IMR-90 (cell line): ENCODE measurements around the gene ZNF621. TPM values are rescaled to one million over a fixed set of nuclear protein-coding genes. Genes with fewer than 3 reads are reported as not detected.
A peak's percentile ranks its signal among the peaks of the same experiment; 100 is the strongest.

Experiments
- ATAC-seq: fragments of 200-7000 bp; cut with Tn5 transposase; 2 replicates; pipeline ENCODE4 v1.9.1; 2020; ENCODE audit warnings: low read depth, mild to moderate bottlenecking, moderate library complexity
- BruUV-seq: library from RNA; stranded (reverse); fragments of 400-500 nt; replicated peaks from 2 replicates; lab custom pipeline; 2021; lab: Mats Ljungman, UMichigan
- CTCF ChIA-PET: fragments of 300-600 bp; formaldehyde crosslinking; extraction: SDS; loops from one replicate; lab custom pipeline; 2021; ENCODE audit warnings: antibody characterized with exemption; lab: Yijun Ruan, JAX
- POLR2A ChIA-PET: fragments of 300-600 bp; sonication (Branson Sonifier 250); formaldehyde crosslinking; loops from one replicate; lab custom pipeline; 2022; ENCODE audit warnings: antibody characterized with exemption; ENCODE audit not compliant: unreplicated experiment; lab: Charles Lee
- DNase-seq: peaks from one replicate; pipeline ENCODE4 v3.0.0; 2013
- H2AFZ ChIP-seq: replicated peaks from 2 replicates; pipeline ENCODE3; 2013; ENCODE audit warnings: low read length, mild to moderate bottlenecking; ENCODE audit not compliant: poor library complexity
- H2AK5ac ChIP-seq: 2 replicates; pipeline ENCODE4 v1.6.1; 2013; ENCODE audit warnings: low read depth, low read length, inconsistent platforms
- H2AK9ac ChIP-seq: replicated peaks from 2 replicates; pipeline ENCODE3; 2013; ENCODE audit warnings: mild to moderate bottlenecking, low read depth, low read length, moderate library complexity; ENCODE audit not compliant: poor library complexity
- H2BK120ac ChIP-seq: 2 replicates; pipeline ENCODE4 v1.6.1; 2013; ENCODE audit warnings: low read depth, low read length, inconsistent platforms
- H2BK15ac ChIP-seq: 3 replicates; pipeline ENCODE4 v1.6.1; 2013; ENCODE audit warnings: low read depth, low read length, inconsistent platforms
- H2BK20ac ChIP-seq: 2 replicates; pipeline ENCODE4 v1.6.1; 2013; ENCODE audit warnings: low read depth, mild to moderate bottlenecking, inconsistent platforms, low read length, moderate library complexity
- H2BK5ac ChIP-seq: 2 replicates; pipeline ENCODE4 v1.6.1; 2013; ENCODE audit warnings: mild to moderate bottlenecking, low read depth, low read length, inconsistent platforms; ENCODE audit not compliant: poor library complexity, severe bottlenecking
- H3K14ac ChIP-seq: replicated peaks from 2 replicates; pipeline ENCODE4 v1.6.1; 2013; ENCODE audit warnings: low read depth, low read length, inconsistent platforms
- H3K18ac ChIP-seq: 2 replicates; pipeline ENCODE4 v1.6.1; 2013; ENCODE audit warnings: low read depth, low read length, control low read depth
- H3K23ac ChIP-seq: 2 replicates; pipeline ENCODE4 v1.6.1; 2013; ENCODE audit warnings: low read depth, low read length, inconsistent platforms
- H3K27ac ChIP-seq: 2 replicates; pipeline ENCODE4 v1.5.1; 2013; ENCODE audit warnings: mild to moderate bottlenecking, control low read depth, low read length; ENCODE audit not compliant: insufficient read depth
- H3K27me3 ChIP-seq: 2 replicates; pipeline ENCODE4 v1.6.1; 2013; ENCODE audit warnings: low read length; ENCODE audit not compliant: control insufficient read depth, insufficient read depth
- H3K36me3 ChIP-seq: 2 replicates; pipeline ENCODE4 v1.6.1; 2013; ENCODE audit warnings: low read length, mixed read lengths; ENCODE audit not compliant: control insufficient read depth, insufficient read depth
- H3K4ac ChIP-seq: 2 replicates; pipeline ENCODE4 v1.6.1; 2013; ENCODE audit warnings: low read depth, low read length, inconsistent platforms
- H3K4me1 ChIP-seq: 2 replicates; pipeline ENCODE4 v1.6.1; 2013; ENCODE audit warnings: low read length, mixed read lengths; ENCODE audit not compliant: control insufficient read depth, insufficient read depth
- H3K4me2 ChIP-seq: 2 replicates; pipeline ENCODE4 v1.6.1; 2013; ENCODE audit warnings: low read depth, mild to moderate bottlenecking, control low read depth, low read length, moderate library complexity
- H3K4me3 ChIP-seq: 2 replicates; pipeline ENCODE4 v1.5.1; 2013; ENCODE audit warnings: low read depth, mild to moderate bottlenecking, control low read depth, low read length, moderate library complexity; ENCODE audit not compliant: insufficient read depth
- H3K56ac ChIP-seq: 2 replicates; pipeline ENCODE4 v1.6.1; 2013; ENCODE audit warnings: low read length, inconsistent platforms; ENCODE audit not compliant: insufficient read depth; ENCODE audit errors: extremely low read depth
- H3K79me1 ChIP-seq, 2 experiments: 2 replicates each; pipeline ENCODE4 v1.6.1; 2013; ENCODE audit warnings: low read length in 2 of 2, inconsistent platforms in 1 of 2, low read depth in 1 of 2
- H3K9ac ChIP-seq: 2 replicates; pipeline ENCODE4 v1.6.1; 2013; ENCODE audit warnings: low read depth, low read length, control low read depth
- H3K9me1 ChIP-seq: 2 replicates; pipeline ENCODE4 v1.6.1; 2013; ENCODE audit warnings: low read length, inconsistent platforms; ENCODE audit not compliant: insufficient read depth
- H3K9me3 ChIP-seq: 2 replicates; pipeline ENCODE4 v1.6.1; 2013; ENCODE audit warnings: low read length; ENCODE audit not compliant: control insufficient read depth, insufficient read depth
- H4K20me1 ChIP-seq: 2 replicates; pipeline ENCODE4 v1.6.1; 2013; ENCODE audit warnings: low read length, inconsistent platforms; ENCODE audit not compliant: insufficient read depth
- H4K5ac ChIP-seq: 2 replicates; pipeline ENCODE4 v1.6.1; 2013; ENCODE audit warnings: mild to moderate bottlenecking, low read depth, low read length, control low read depth
- H4K8ac ChIP-seq, 2 experiments: 2 replicates each; pipeline ENCODE4 v1.6.1; 2013; ENCODE audit warnings: low read depth in 2 of 2, low read length in 2 of 2, control low read depth in 1 of 2, inconsistent platforms in 1 of 2
- H4K91ac ChIP-seq: 2 replicates; pipeline ENCODE4 v1.6.1; 2013; ENCODE audit warnings: low read depth, low read length, inconsistent platforms; ENCODE audit not compliant: insufficient read depth
- CEBPB ChIP-seq: IDR thresholded peaks from 2 replicates; pipeline ENCODE4 v1.6.1; 2012; ENCODE audit warnings: low read depth, low read length, improper control_type of control experiment
- CHD1 ChIP-seq: IDR thresholded peaks from 2 replicates; pipeline ENCODE4 v1.6.1; 2012; ENCODE audit warnings: low read depth, low read length, improper control_type of control experiment
- ELK1 ChIP-seq: fragments of 150-350 bp; IDR thresholded peaks from 2 replicates; pipeline ENCODE4 v1.6.1; 2016; ENCODE audit warnings: low read depth, mild to moderate bottlenecking, low read length, moderate library complexity, borderline replicate concordance
- FOS ChIP-seq: fragments of 150-350 bp; IDR thresholded peaks from 2 replicates; pipeline ENCODE4 v1.6.1; 2016; ENCODE audit warnings: low read depth, low read length
- MAFK ChIP-seq: IDR thresholded peaks from 2 replicates; pipeline ENCODE4 v1.6.1; 2012; ENCODE audit warnings: low read depth, low read length, improper control_type of control experiment
- MXI1 ChIP-seq: IDR thresholded peaks from 2 replicates; pipeline ENCODE4 v1.6.1; 2012; ENCODE audit warnings: low read depth, mild to moderate bottlenecking, low read length, moderate library complexity, borderline replicate concordance
- RAD21 ChIP-seq: IDR thresholded peaks from 2 replicates; pipeline ENCODE4 v1.6.1; 2012; ENCODE audit warnings: low read length, improper control_type of control experiment
- RCOR1 ChIP-seq: IDR thresholded peaks from 2 replicates; pipeline ENCODE4 v1.6.1; 2012; ENCODE audit warnings: mild to moderate bottlenecking, low read length, improper control_type of control experiment; ENCODE audit not compliant: insufficient replicate concordance
- SMC3 ChIP-seq: fragments of 150-350 bp; IDR thresholded peaks from 2 replicates; pipeline ENCODE4 v1.6.1; 2016; ENCODE audit warnings: low read depth, mild to moderate bottlenecking, antibody characterized with exemption, low read length, moderate library complexity
- WGBS, 2 experiments: methylation state at CpG; one replicate each; pipeline versions ENCODE4 v1.1.5 to v1.1.7; 2013; ENCODE audit warnings: missing lambda C conversion rate in 2 of 2; ENCODE audit not compliant: insufficient read length in 1 of 2; ENCODE audit errors: extremely low coverage in 2 of 2; 5-methylcytosine and 5-hydroxymethylcytosine counted together
- dilution Hi-C: fragments of 300-500 bp; cut with HindIII; formaldehyde crosslinking; loops from one replicate; pipeline ENCODE4 v1.14.3; 2018; ENCODE audit warnings: low sequenced_read_pairs; ENCODE audit not compliant: unreplicated experiment
- in situ Hi-C: fragments of 300-500 bp; cut with MboI; formaldehyde crosslinking; loops from 3 replicates; pipeline ENCODE4 v1.14.3; 2019; ENCODE audit warnings: low sequenced_read_pairs, inconsistent platforms, mixed read lengths
- intact Hi-C: fragments of 100-400 bp; cut with micrococcal nuclease; formaldehyde crosslinking; loops from 2 replicates; pipeline ENCODE4 v1.10.0; 2022
- polyA plus RNA-seq, 3 experiments: library from polyadenylated mRNA; depleted of rRNA; stranded (reverse); fragments of >200 nt; gene quantifications; 2 replicates each; pipeline ENCODE4 v1.2.3, GENCODE V29; 2012; ENCODE audit warnings: low replicate concordance in 1 of 3
- total RNA-seq: library from RNA; depleted of rRNA; stranded (reverse); fragments of >200 nt; gene quantifications from 2 replicates; pipeline ENCODE4 v1.2.3, GENCODE V29; 2012
- TF ChIP-seq, protein P1 (sequence below): fragments of 150-350 bp; IDR thresholded peaks from 2 replicates; pipeline ENCODE4 v1.6.1; 2017; ENCODE audit warnings: mild to moderate bottlenecking, antibody characterized with exemption, low read length, low read depth

Gene ZNF621
- total and polyA plus RNA-seq, 2 of the 4 experiments (the other 2 are of a cell fraction): 7.3 to 8.3 TPM

DNA sequence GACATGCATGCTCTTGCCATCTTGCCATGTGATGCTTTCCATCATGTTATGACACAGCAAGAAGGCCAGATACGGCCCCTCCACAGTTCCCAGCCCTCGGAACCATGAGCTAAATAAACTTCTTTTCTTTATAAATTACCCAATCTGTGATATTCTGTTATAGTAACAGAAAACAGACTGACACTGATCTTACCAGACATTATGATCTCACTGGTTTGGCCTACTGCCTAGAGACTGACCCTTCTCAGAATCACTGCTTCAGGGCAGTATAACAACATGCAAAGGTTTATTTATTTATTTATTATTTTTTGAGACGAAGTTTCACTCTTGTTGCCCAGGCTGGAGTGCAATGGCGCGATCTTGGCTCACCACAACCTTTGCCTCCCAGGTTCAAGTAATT lies 33.8 kb upstream of the ZNF621 start:
- ChIA-PET POLR2A (no interaction called here), CTCF (no interaction called here)
- no peak overlapping the region for H2AK9ac ChIP-seq
- no peak overlapping the region for H2AFZ ChIP-seq
- H3K18ac ChIP-seq: no peak overlapping the region
- no peak overlapping the region for H2AK5ac ChIP-seq
- H3K9me3 ChIP-seq: peaks cover 18% of the 10 kb centered on the region
- H3K56ac ChIP-seq: no peak overlapping the region
- WGBS, 2 experiments: no CpG with 5 or more reads among the region's 5 CpGs
- H3K36me3 ChIP-seq: peaks cover 17% of the 10 kb centered on the region
- H4K8ac ChIP-seq: no peak overlapping the region
- dilution Hi-C loops (no loop called here), intact Hi-C loops (no loop called here), in situ Hi-C loops (no loop called here)
- H3K4me2 ChIP-seq: no peak overlapping the region
- no peak for TF ChIP-seq ELK1
- no peak for TF ChIP-seq RAD21
- no peak for TF ChIP-seq SMC3
- TF ChIP-seq MXI1: no peak
- no peak for TF ChIP-seq FOS
- no peak for TF ChIP-seq CHD1
- no peak for TF ChIP-seq MAFK
- TF ChIP-seq, protein P1, sequence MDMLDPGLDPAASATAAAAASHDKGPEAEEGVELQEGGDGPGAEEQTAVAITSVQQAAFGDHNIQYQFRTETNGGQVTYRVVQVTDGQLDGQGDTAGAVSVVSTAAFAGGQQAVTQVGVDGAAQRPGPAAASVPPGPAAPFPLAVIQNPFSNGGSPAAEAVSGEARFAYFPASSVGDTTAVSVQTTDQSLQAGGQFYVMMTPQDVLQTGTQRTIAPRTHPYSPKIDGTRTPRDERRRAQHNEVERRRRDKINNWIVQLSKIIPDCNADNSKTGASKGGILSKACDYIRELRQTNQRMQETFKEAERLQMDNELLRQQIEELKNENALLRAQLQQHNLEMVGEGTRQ: no peak
- no peak for TF ChIP-seq CEBPB
- no peak for TF ChIP-seq RCOR1
- H3K23ac ChIP-seq: no peak overlapping the region
- no peak overlapping the region for H3K9ac ChIP-seq
- no peak overlapping the region for H4K5ac ChIP-seq
- H2BK5ac ChIP-seq: no peak overlapping the region
- no peaks in the 10 kb centered on the region for H3K27me3 ChIP-seq
- BruUV-seq: no TSS peak
- ATAC-seq (no peak; the same call in 1 of the 2 replicates), DNase-seq (peak; percentile 54)
- no peak overlapping the region for H3K4ac ChIP-seq
- no peak overlapping the region for H2BK15ac ChIP-seq
- no peak overlapping the region for H2BK120ac ChIP-seq
- H3K14ac ChIP-seq: no peak overlapping the region
- no peak overlapping the region for H2BK20ac ChIP-seq
- H3K4me3 ChIP-seq: no peak overlapping the region
- H4K20me1 ChIP-seq: no peaks in the 10 kb centered on the region
- no peaks in the 10 kb centered on the region for H3K9me1 ChIP-seq
- H3K79me1 ChIP-seq: no peaks in the 10 kb centered on the region
- no peak overlapping the region for H4K91ac ChIP-seq
- H3K27ac ChIP-seq: no peak overlapping the region
- no peaks in the 10 kb centered on the region for H3K4me1 ChIP-seq
